AG10803 (cell line): ENCODE results near the gene ANGPTL2.
A peak's percentile ranks its signal among the peaks of the same experiment; 100 is the strongest.

Experiments
- DNase-seq: peaks from one replicate; pipeline ENCODE4 v3.0.0; 2010; ENCODE audit warnings: low read depth
- H3K4me3 ChIP-seq: 2 replicates; pipeline ENCODE4 v1.5.1; 2011; ENCODE audit warnings: mild to moderate bottlenecking, low read length, control low read depth
- CTCF ChIP-seq: conservative IDR thresholded peaks from 2 replicates; pipeline ENCODE4 v1.5.1; 2011; ENCODE audit warnings: mild to moderate bottlenecking, low read length, control low read depth, inconsistent platforms

ANGPTL2 gene

GRCh38 chr9:127107929-127108876, 14.2 kb downstream of the ANGPTL2 start:
- no peak for TF ChIP-seq CTCF
- DNase-seq, result no peak
- H3K4me3 ChIP-seq, result no peak overlapping the region

GRCh38 chr9:127107171-127107928, 15.1 kb downstream of the ANGPTL2 start:
- no peak for TF ChIP-seq CTCF

GRCh38 chr9:127106466-127106855, 16.0 kb downstream of the ANGPTL2 start:
- TF ChIP-seq CTCF, result no peak
- no peak for DNase-seq
- no peak overlapping the region for H3K4me3 ChIP-seq

More at GRCh38 chr9:127107171-127107928, 15.1 kb downstream of the ANGPTL2 start:
- H3K4me3 ChIP-seq, result no peak overlapping the region
- DNase-seq, result no peak

GRCh38 chr9:127105805-127106465, 16.5 kb downstream of the ANGPTL2 start:
- no peak for TF ChIP-seq CTCF
- no peak for DNase-seq
- H3K4me3 ChIP-seq, result no peak overlapping the region

GRCh38 chr9:127104581-127105311, 17.7 kb downstream of the ANGPTL2 start:
- peak; percentile 59 for DNase-seq
- H3K4me3 ChIP-seq, result no peak overlapping the region
- no peak for TF ChIP-seq CTCF

GRCh38 chr9:127102788-127103187, 19.6 kb downstream of the ANGPTL2 start:
- no peak for DNase-seq
- no peak overlapping the region for H3K4me3 ChIP-seq
- no peak for TF ChIP-seq CTCF
